ENCODE measurements around the gene FRMPD2. TPM values are rescaled to one million over a fixed set of nuclear protein-coding genes. Genes with fewer than 3 reads are reported as not detected.

Gene FRMPD2
- polyA plus RNA-seq, 1 of the 3 experiments (the other 2 are of a cell fraction) = 0.02 TPM

DNA sequence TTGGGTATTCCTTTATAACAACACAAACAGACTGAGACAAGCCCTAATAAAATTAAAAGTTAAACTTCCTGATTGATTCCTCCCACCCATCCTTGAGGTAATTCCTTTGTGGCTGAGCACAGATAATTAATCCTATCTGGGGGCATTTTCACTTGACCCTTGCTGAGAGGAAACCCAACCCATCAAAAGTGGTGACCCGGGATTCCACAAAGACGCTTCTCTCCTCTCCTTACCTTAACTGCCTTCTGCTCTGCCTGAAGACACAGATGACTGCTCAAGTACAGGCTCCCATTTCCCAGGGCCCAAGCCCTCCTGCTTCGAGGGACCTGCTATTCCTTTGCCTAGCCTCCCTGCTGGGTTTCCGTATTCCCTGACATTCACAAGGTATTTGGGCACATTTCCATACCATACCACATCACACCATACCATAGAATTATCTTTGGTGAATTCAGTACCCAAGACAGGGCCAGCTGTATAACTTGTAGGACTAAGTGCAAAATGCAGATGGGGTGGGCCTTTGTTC is 22.1 kb upstream of the FRMPD2 start (continued):
- TF ChIP-seq, protein P1, sequence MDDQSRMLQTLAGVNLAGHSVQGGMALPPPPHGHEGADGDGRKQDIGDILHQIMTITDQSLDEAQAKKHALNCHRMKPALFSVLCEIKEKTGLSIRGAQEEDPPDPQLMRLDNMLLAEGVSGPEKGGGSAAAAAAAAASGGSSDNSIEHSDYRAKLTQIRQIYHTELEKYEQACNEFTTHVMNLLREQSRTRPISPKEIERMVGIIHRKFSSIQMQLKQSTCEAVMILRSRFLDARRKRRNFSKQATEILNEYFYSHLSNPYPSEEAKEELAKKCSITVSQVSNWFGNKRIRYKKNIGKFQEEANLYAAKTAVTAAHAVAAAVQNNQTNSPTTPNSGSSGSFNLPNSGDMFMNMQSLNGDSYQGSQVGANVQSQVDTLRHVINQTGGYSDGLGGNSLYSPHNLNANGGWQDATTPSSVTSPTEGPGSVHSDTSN (IDR thresholded peaks at IDR 0.05) = no peak

DNA sequence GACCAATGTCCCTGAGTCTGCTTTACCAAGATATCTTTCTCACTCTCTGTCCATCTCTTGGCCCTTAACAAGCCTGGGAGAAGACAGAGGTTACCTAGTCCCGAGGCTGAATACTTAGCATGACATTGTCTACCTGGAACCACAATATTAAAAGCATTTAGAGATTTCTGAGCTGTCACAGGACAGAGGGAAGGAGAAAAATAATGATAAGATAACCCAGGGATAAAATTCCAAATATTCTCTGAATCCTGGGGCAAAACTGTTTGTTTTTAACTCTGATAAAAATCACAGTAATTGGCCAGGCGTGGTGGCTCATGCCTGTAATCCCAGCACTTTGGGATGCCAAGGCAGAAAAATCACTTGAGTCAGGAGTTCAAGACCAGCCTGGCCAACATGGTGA is 19.9 kb upstream of the FRMPD2 start:
- Histone ChIP-seq H3K9me3 (no peaks in the 10 kb centered on the region), H3K4me1 (ENCODE audit: control insufficient read depth in 1 of 2, insufficient read depth in 2 of 2, low read depth in 1 of 2, low read length in 1 of 2) (peaks cover 0 to 2% of the 10 kb centered on the region in 2 experiments; a peak in 1 of 4 replicates), H3K27ac (ENCODE audit: low read depth in 2 of 2, low read length in 1 of 2) (no peak overlapping the region), H3K4me3 (ENCODE audit: low read depth in 2 of 2, low read length in 1 of 2) (no peak overlapping the region), H3K36me3 (replicated peaks in 1 of 2; ENCODE audit: control insufficient read depth in 1 of 2, insufficient read depth in 2 of 2, low read length in 1 of 2) (no peaks in the 10 kb centered on the region), H4K20me1 (ENCODE audit: insufficient read depth) (no peaks in the 10 kb centered on the region), H3K9ac (no peak overlapping the region), H3K27me3 (ENCODE audit: insufficient read depth) (no peaks in the 10 kb centered on the region; the same call in 1 of the 2 replicates), H3K9me2 (no peaks in the 10 kb centered on the region), H3K4me2 (no peak overlapping the region), H3F3A (replicated peaks; ENCODE audit: insufficient read depth) (no peaks in the 10 kb centered on the region), H3K79me2 (ENCODE audit: insufficient read depth) (no peaks in the 10 kb centered on the region), H2AFZ (ENCODE audit: low read depth) (no peak overlapping the region)
- ChIA-PET POLR2A (no interaction called here), CTCF (interaction anchor here (1.9 kb wide), 1 partner anchor 9 kb away, joined by 4 read pairs; no protein-coding TSS in a partner anchor)
- DNase-seq = no peak
- WGBS (ENCODE audit: low lambda C conversion rate) = 30% methylated on average over 2 of the region's 2 CpGs
- TF ChIP-seq FOXJ3 (CRISPR knock-in tag; IDR thresholded peaks at IDR 0.05) = no peak
- no peak for TF ChIP-seq TEAD4 (IDR thresholded peaks at IDR 0.05; ENCODE audit: borderline replicate concordance, insufficient read depth)
- TF ChIP-seq SMC3 (IDR thresholded peaks at IDR 0.05; ENCODE audit: low read depth, low read length) = no peak
- TF ChIP-seq NRF1 (IDR thresholded peaks at IDR 0.05; ENCODE audit: low read depth, low read length) = no peak
- no peak for TF ChIP-seq POLR2AphosphoS5 (IDR thresholded peaks at IDR 0.05; ENCODE audit: low read depth, low read length)
- no peak for TF ChIP-seq RXRA (IDR thresholded peaks at IDR 0.05; ENCODE audit: borderline replicate concordance, low read depth)
- TF ChIP-seq, protein P2, sequence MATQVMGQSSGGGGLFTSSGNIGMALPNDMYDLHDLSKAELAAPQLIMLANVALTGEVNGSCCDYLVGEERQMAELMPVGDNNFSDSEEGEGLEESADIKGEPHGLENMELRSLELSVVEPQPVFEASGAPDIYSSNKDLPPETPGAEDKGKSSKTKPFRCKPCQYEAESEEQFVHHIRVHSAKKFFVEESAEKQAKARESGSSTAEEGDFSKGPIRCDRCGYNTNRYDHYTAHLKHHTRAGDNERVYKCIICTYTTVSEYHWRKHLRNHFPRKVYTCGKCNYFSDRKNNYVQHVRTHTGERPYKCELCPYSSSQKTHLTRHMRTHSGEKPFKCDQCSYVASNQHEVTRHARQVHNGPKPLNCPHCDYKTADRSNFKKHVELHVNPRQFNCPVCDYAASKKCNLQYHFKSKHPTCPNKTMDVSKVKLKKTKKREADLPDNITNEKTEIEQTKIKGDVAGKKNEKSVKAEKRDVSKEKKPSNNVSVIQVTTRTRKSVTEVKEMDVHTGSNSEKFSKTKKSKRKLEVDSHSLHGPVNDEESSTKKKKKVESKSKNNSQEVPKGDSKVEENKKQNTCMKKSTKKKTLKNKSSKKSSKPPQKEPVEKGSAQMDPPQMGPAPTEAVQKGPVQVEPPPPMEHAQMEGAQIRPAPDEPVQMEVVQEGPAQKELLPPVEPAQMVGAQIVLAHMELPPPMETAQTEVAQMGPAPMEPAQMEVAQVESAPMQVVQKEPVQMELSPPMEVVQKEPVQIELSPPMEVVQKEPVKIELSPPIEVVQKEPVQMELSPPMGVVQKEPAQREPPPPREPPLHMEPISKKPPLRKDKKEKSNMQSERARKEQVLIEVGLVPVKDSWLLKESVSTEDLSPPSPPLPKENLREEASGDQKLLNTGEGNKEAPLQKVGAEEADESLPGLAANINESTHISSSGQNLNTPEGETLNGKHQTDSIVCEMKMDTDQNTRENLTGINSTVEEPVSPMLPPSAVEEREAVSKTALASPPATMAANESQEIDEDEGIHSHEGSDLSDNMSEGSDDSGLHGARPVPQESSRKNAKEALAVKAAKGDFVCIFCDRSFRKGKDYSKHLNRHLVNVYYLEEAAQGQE (IDR thresholded peaks at IDR 0.05; ENCODE audit: low read depth, low read length) = no peak
- TF ChIP-seq, protein P3, sequence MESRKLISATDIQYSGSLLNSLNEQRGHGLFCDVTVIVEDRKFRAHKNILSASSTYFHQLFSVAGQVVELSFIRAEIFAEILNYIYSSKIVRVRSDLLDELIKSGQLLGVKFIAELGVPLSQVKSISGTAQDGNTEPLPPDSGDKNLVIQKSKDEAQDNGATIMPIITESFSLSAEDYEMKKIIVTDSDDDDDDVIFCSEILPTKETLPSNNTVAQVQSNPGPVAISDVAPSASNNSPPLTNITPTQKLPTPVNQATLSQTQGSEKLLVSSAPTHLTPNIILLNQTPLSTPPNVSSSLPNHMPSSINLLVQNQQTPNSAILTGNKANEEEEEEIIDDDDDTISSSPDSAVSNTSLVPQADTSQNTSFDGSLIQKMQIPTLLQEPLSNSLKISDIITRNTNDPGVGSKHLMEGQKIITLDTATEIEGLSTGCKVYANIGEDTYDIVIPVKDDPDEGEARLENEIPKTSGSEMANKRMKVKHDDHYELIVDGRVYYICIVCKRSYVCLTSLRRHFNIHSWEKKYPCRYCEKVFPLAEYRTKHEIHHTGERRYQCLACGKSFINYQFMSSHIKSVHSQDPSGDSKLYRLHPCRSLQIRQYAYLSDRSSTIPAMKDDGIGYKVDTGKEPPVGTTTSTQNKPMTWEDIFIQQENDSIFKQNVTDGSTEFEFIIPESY (IDR thresholded peaks at IDR 0.05; ENCODE audit: borderline replicate concordance, low read depth) = no peak
- no peak for TF ChIP-seq CHD2 (IDR thresholded peaks at IDR 0.05; ENCODE audit: low read length, partially characterized antibody)
- TF ChIP-seq MEF2A (IDR thresholded peaks at IDR 0.05; ENCODE audit: borderline replicate concordance, low read depth) = no peak
- TF ChIP-seq FOSL2 (IDR thresholded peaks at IDR 0.05; ENCODE audit: borderline replicate concordance, low read depth) = no peak
- TF ChIP-seq EP300 (IDR thresholded peaks at IDR 0.05; ENCODE audit: borderline replicate concordance in 1 of 2, low read depth in 1 of 2, low read length in 1 of 2) = no peak
- no peak for TF ChIP-seq RCOR1 (IDR thresholded peaks at IDR 0.05; ENCODE audit: low read length)
- TF ChIP-seq ELF1 (IDR thresholded peaks at IDR 0.05) = no peak
- no peak for TF ChIP-seq TCF12 (IDR thresholded peaks at IDR 0.05)
- TF ChIP-seq YY1 (IDR thresholded peaks at IDR 0.05; ENCODE audit: low read depth) = no peak
- TF ChIP-seq GABPA (IDR thresholded peaks at IDR 0.05; ENCODE audit: low read depth) = no peak
